Measurements from ENCODE around the gene RIMS3.

RIMS3 gene

GRCh38 chr1:40630488-40631223 is 34.8 kb downstream of the RIMS3 start:
- DNase-seq (ENCODE audit: low read depth), result no peak

- peak; percentile 14 for DNase-seq (ENCODE audit: low read depth)
These were observed 35.9 kb downstream of the RIMS3 start for GRCh38 chr1:40629546-40629945.

- no peak for DNase-seq (ENCODE audit: low read depth)
These were observed 36.6 kb downstream of the RIMS3 start for GRCh38 chr1:40628903-40629292.

GRCh38 chr1:40627987-40628902 is 37.2 kb downstream of the RIMS3 start:
- DNase-seq (ENCODE audit: low read depth), result no peak

GRCh38 chr1:40626383-40626770 is 39.1 kb downstream of the RIMS3 start:
- DNase-seq (ENCODE audit: low read depth), result no peak

GRCh38 chr1:40625476-40626382 is 39.8 kb downstream of the RIMS3 start:
- DNase-seq (ENCODE audit: low read depth), result no peak

- no peak for DNase-seq (ENCODE audit: low read depth)
These were observed 40.4 kb downstream of the RIMS3 start for GRCh38 chr1:40625076-40625475.

- DNase-seq (ENCODE audit: low read depth), result no peak
These were observed 42.4 kb downstream of the RIMS3 start for GRCh38 chr1:40622936-40623629.

GRCh38 chr1:40621821-40622450 is 43.5 kb downstream of the RIMS3 start:
- DNase-seq (ENCODE audit: low read depth), result no peak

GRCh38 chr1:40620586-40621210 is 44.8 kb downstream of the RIMS3 start:
- DNase-seq (ENCODE audit: low read depth), result no peak

GRCh38 chr1:40620150-40620549 is 45.3 kb downstream of the RIMS3 start:
- DNase-seq (ENCODE audit: low read depth), result no peak

GRCh38 chr1:40618108-40618507 is 47.4 kb downstream of the RIMS3 start:
- no peak for DNase-seq (ENCODE audit: low read depth)

GRCh38 chr1:40612345-40612831 is 53.1 kb downstream of the RIMS3 start:
- DNase-seq (ENCODE audit: low read depth), result peak; percentile 62

GRCh38 chr1:40610156-40610555 is 55.3 kb downstream of the RIMS3 start:
- DNase-seq (ENCODE audit: low read depth), result no peak

- DNase-seq (ENCODE audit: low read depth), result no peak
These were observed 57.6 kb downstream of the RIMS3 start for GRCh38 chr1:40607921-40608320.

- no peak for DNase-seq (ENCODE audit: low read depth)
These were observed 58.5 kb downstream of the RIMS3 start for GRCh38 chr1:40606978-40607377.

- DNase-seq (ENCODE audit: low read depth), result no peak
These were observed 59.3 kb downstream of the RIMS3 start for GRCh38 chr1:40606194-40606593.

- DNase-seq (ENCODE audit: low read depth), result no peak
These were observed 65.6 kb downstream of the RIMS3 start for GRCh38 chr1:40599926-40600325.

GRCh38 chr1:40595623-40596022 is 69.9 kb downstream of the RIMS3 start:
- no peak for DNase-seq (ENCODE audit: low read depth)

- DNase-seq (ENCODE audit: low read depth), result no peak
These were observed 71.3 kb downstream of the RIMS3 start for GRCh38 chr1:40594187-40594531.

Data from activated gamma-delta T cell treated with anti-CD3 and anti-CD28 coated beads, Interleukin-2, amount 50 U/mL, for 16 hours (primary cell).